GM12878 (cell line): ENCODE data around the gene KRTAP3-2. TPM values are rescaled to one million over a fixed set of nuclear protein-coding genes. Genes with fewer than 3 reads are reported as not detected.

Source experiments
- ATAC-seq: fragments of 200-7000 bp; cut with Tn5 transposase; 3 replicates; pipeline ENCODE4 v1.9.1; 2020; ENCODE audit warnings: mild to moderate bottlenecking, moderate library complexity
- BruUV-seq: library from RNA; stranded (reverse); fragments of 400-500 nt; replicated peaks from 2 replicates; lab custom pipeline; 2021; lab: Mats Ljungman, UMichigan
- CTCF ChIA-PET: fragments of 300-600 bp; sonication (Branson Sonifier 250); formaldehyde crosslinking; extraction: SDS; loops from one replicate; lab custom pipeline; 2021; ENCODE audit warnings: inconsistent platforms; lab: Yijun Ruan, JAX
- POLR2A ChIA-PET: fragments of 350-600 bp; formaldehyde crosslinking; extraction: SDS; loops from one replicate; lab custom pipeline; 2021; ENCODE audit warnings: inconsistent platforms; lab: Charles Lee
- RAD21 ChIA-PET: fragments of 300-600 bp; sonication (Branson Sonifier 250); formaldehyde crosslinking; loops from one replicate; lab custom pipeline; 2023; ENCODE audit warnings: antibody characterized with exemption; ENCODE audit not compliant: unreplicated experiment; lab: Charles Lee
- SMC1A ChIA-PET: fragments of 300-600 bp; sonication (Branson Sonifier 250); formaldehyde crosslinking; loops from one replicate; lab custom pipeline; 2023; ENCODE audit not compliant: unreplicated experiment, uncharacterized antibody; lab: Charles Lee
- DNase-seq: peaks from one replicate; pipeline ENCODE4 v3.0.0-alpha.2; 2011; ENCODE audit warnings: low read depth, low spot score
- FAIRE-seq: peaks from 3 replicates; lab custom pipeline; 2011; peaks lifted over from hg19 to GRCh38; lab: Jason Lieb, UNC
- H2AFZ ChIP-seq: 2 replicates; pipeline ENCODE4 v1.6.0; 2011; ENCODE audit warnings: low read depth, low read length, control low read depth; ENCODE audit not compliant: control insufficient read depth
- H3K27ac ChIP-seq: 2 replicates; pipeline ENCODE4 v1.5.1; 2011; ENCODE audit warnings: control low read depth; ENCODE audit not compliant: control insufficient read depth, insufficient read depth
- H3K27me3 ChIP-seq, 2 experiments: replicated peaks in 1 of 2; 2 replicates each; pipeline versions ENCODE4 v1.6.0 to v1.6.1; 2011; ENCODE audit warnings: low read length in 1 of 2; ENCODE audit not compliant: control insufficient read depth in 2 of 2, insufficient read depth in 2 of 2
- H3K36me3 ChIP-seq, 2 experiments: 2 replicates each; pipeline ENCODE4 v1.5.1; 2011; ENCODE audit warnings: low read length in 1 of 2; ENCODE audit not compliant: control insufficient read depth in 2 of 2, insufficient read depth in 2 of 2
- H3K4me1 ChIP-seq: 2 replicates; pipeline ENCODE4 v1.6.1; 2011; ENCODE audit warnings: mild to moderate bottlenecking, low read length, moderate library complexity, mixed read lengths; ENCODE audit not compliant: control insufficient read depth, insufficient read depth
- H3K4me2 ChIP-seq: 2 replicates; pipeline ENCODE4 v1.6.0; 2011; ENCODE audit warnings: control low read depth; ENCODE audit not compliant: control insufficient read depth, insufficient read depth
- H3K4me3 ChIP-seq: fragments of 200-600 bp; sonication (generic); 2 replicates; pipeline ENCODE4 v1.5.1; 2016
- H3K79me2 ChIP-seq: 2 replicates; pipeline ENCODE4 v1.6.0; 2011; ENCODE audit warnings: low read length; ENCODE audit not compliant: control insufficient read depth, insufficient read depth
- H3K9ac ChIP-seq: 2 replicates; pipeline ENCODE4 v1.8.0; 2011; ENCODE audit warnings: low read length, control low read depth, mixed read lengths; ENCODE audit not compliant: control insufficient read depth, insufficient read depth
- H3K9me3 ChIP-seq: replicated peaks from 3 replicates; pipeline ENCODE4 v1.5.1; 2011; ENCODE audit warnings: mild to moderate bottlenecking, low read length; ENCODE audit not compliant: control insufficient read depth, insufficient read depth
- H4K20me1 ChIP-seq: 2 replicates; pipeline ENCODE4 v1.6.0; 2011; ENCODE audit not compliant: control insufficient read depth, insufficient read depth
- CHD1 ChIP-seq: IDR thresholded peaks from 2 replicates; pipeline ENCODE4 v1.6.1; 2012; ENCODE audit warnings: low read depth, low read length, improper control_type of control experiment
- DPF2 ChIP-seq: fragments of 450-650 bp; IDR thresholded peaks from 2 replicates; pipeline ENCODE4 v1.6.1; 2017; ENCODE audit warnings: mild to moderate bottlenecking
- ELK1 ChIP-seq: IDR thresholded peaks from 2 replicates; pipeline ENCODE4 v1.6.1; 2012; ENCODE audit warnings: low read depth, low read length, improper control_type of control experiment
- HDAC6 ChIP-seq: fragments of 200-600 bp; sonication (generic); IDR thresholded peaks from one replicate; pipeline ENCODE4 v1.8.0; 2017; ENCODE audit warnings: antibody characterized with exemption; ENCODE audit not compliant: unreplicated experiment
- MTA3 ChIP-seq: IDR thresholded peaks from 2 replicates; pipeline ENCODE4 v1.6.1; 2012; ENCODE audit warnings: low read length, inconsistent platforms, borderline replicate concordance
- RBBP5 ChIP-seq: fragments of 200-600 bp; sonication (generic); conservative IDR thresholded peaks from 2 replicates; pipeline ENCODE4 v1.6.1; 2016
- ZBED1 ChIP-seq: IDR thresholded peaks from 2 replicates; pipeline ENCODE4 v1.6.1; 2016; ENCODE audit warnings: borderline replicate concordance
- WGBS: methylation state at CpG from one replicate; pipeline ENCODE4 v1.1.6; 2016; ENCODE audit warnings: low lambda C conversion rate; ENCODE audit not compliant: insufficient replicate concordance, insufficient coverage; ENCODE audit errors: missing lambda C conversion rate; 5-methylcytosine and 5-hydroxymethylcytosine counted together
- in situ Hi-C: fragments of 300-500 bp; cut with MboI; formaldehyde crosslinking; loops from 9 replicates; pipeline ENCODE4 v1.14.3; 2018; ENCODE audit warnings: mixed read lengths
- intact Hi-C: fragments of 100-400 bp; cut with micrococcal nuclease; formaldehyde crosslinking; loops from one replicate; pipeline ENCODE4 v1.14.2; 2022; ENCODE audit not compliant: unreplicated experiment
- polyA plus RNA-seq, 11 experiments: library from polyadenylated mRNA; depleted of rRNA in 4 of 11; unstranded in 6 of 11; stranded (reverse) in 5 of 11; fragments of >200 nt; fragmentation: Nextera tagmentation in 4 of 11; fragmentation: Illumina TruSeq in 1 of 11; extraction: Ambion mirVana in 4 of 11; extraction: Trizol in 1 of 11; gene quantifications; 1 replicate in 1 of 11; 2 replicates in 10 of 11; pipeline versions ENCODE4 v1.2.1 to v1.2.3, GENCODE V29; 2011 to 2016; ENCODE audit warnings: inconsistent platforms in 2 of 11, missing spikeins in 2 of 11, low read depth in 1 of 11
- total RNA-seq, 4 experiments: library from RNA; depleted of rRNA in 3 of 4; stranded (reverse); fragments of >200 nt in 3 of 4; fragmentation: Illumina TruSeq in 1 of 4; extraction: Trizol in 1 of 4; gene quantifications; 2 replicates each; pipeline versions ENCODE4 v1.2.1 to v1.2.3, GENCODE V29; 2013 to 2021

Gene KRTAP3-2
- total and polyA plus RNA-seq, 10 of the 15 experiments (the other 5 are each of a cell fraction or from before 2014, with no cell fraction given), result not detected

GRCh38 chr17:41029633-41030245 is 30.0 kb upstream of the KRTAP3-2 start, which contains the start of gene KRTAP1-4:
TSS of gene KRTAP1-4 (minus strand) at chr17:41030195. CDS start at chr17:41030078, 117 bp downstream.
- no peak for ATAC-seq
- ChIA-PET SMC1A (interaction anchor here (1.1 kb wide), 1 partner anchor 34 kb away, joined by 3 read pairs; no protein-coding TSS in a partner anchor), CTCF (interaction anchor here (0.9 to 1.7 kb wide), 2 partner anchors 10 to 633 kb away, joined by 3 to 4 read pairs; no protein-coding TSS in a partner anchor)

More at GRCh38 chr17:41029633-41030245, 30.0 kb upstream of the KRTAP3-2 start, which contains the start of gene KRTAP1-4:
- Histone ChIP-seq H3K79me2 (no peaks in the 10 kb centered on the region), H3K27me3 (0 out of 4 replicates have a peak, but pooled peaks cover 0 to 3% of the 10 kb centered on the region in 2 experiments), H3K9me3 (no peaks in the 10 kb centered on the region), H3K4me1 (no peaks in the 10 kb centered on the region), H4K20me1 (no peaks in the 10 kb centered on the region), H3K4me2 (no peak within 1 kb of the TSS), H3K4me3 (no peak within 1 kb of the TSS), H3K27ac (no peak within 1 kb of the TSS), H3K36me3 (no peaks in the 10 kb centered on the region), H2AFZ (no peak within 1 kb of the TSS), H3K9ac (no peak within 1 kb of the TSS)
- in situ Hi-C loops, result no loop called here
- DNase-seq, result no peak
- ChIA-PET POLR2A (no interaction called here), RAD21 (no interaction called here)
- TF ChIP-seq ZBED1 (no peak), ELK1 (no peak), DPF2 (no peak), RBBP5 (no peak), MTA3 (no peak), HDAC6 (no peak), CHD1 (no peak)
- no peak for FAIRE-seq
- intact Hi-C loops, result no loop called here
- WGBS, result 17% methylated on average over 12 of the region's 12 CpGs
- BruUV-seq, result no TSS peak
